Natural killer cell (primary cell): ENCODE data around the gene C14orf132. TPM values are rescaled to one million over a fixed set of nuclear protein-coding genes. Genes with fewer than 3 reads are reported as not detected.

Experiments
- ATAC-seq, 3 donors: fragments of 150-1000 bp in 2 of 3; fragments of 200-7000 bp in 1 of 3; cut with Tn5 transposase; 1 replicate in 1 of 3; 2 replicates in 2 of 3; pipeline ENCODE4 v1.10.0; 2021; ENCODE audit warnings: mild to moderate bottlenecking in 2 of 3, moderate library complexity in 2 of 3
- DNase-seq, 2 donors: peaks; one replicate each; pipeline versions ENCODE4 v3.0.0 to v3.0.0-alpha.2; 2013 to 2021; ENCODE audit warnings: mixed read lengths in 1 of 2
- H3K27ac ChIP-seq: one replicate; pipeline ENCODE4 v1.5.1; 2013; ENCODE audit warnings: mild to moderate bottlenecking, low read length
- H3K27me3 ChIP-seq: one replicate; pipeline ENCODE4 v1.6.1; 2013; ENCODE audit warnings: low read length; ENCODE audit not compliant: control insufficient read depth, insufficient read depth
- H3K36me3 ChIP-seq: one replicate; pipeline ENCODE4 v1.6.1; 2013; ENCODE audit warnings: low read length; ENCODE audit not compliant: control insufficient read depth, insufficient read depth
- H3K4me1 ChIP-seq: one replicate; pipeline ENCODE4 v1.6.1; 2013; ENCODE audit warnings: low read length; ENCODE audit not compliant: control insufficient read depth, insufficient read depth
- H3K4me3 ChIP-seq: one replicate; pipeline ENCODE4 v1.5.1; 2013; ENCODE audit warnings: low read length
- H3K9me3 ChIP-seq: one replicate; pipeline ENCODE4 v1.6.1; 2013; ENCODE audit warnings: low read length; ENCODE audit not compliant: control insufficient read depth, insufficient read depth
- H3K27ac Mint-ChIP-seq, 2 donors: one replicate each; pipeline ENCODE4 v1.8.0; 2022; ENCODE audit warnings: mild to moderate bottlenecking in 2 of 2, mixed read lengths in 2 of 2, moderate library complexity in 1 of 2
- H3K27me3 Mint-ChIP-seq, 2 donors: one replicate each; pipeline ENCODE4 v1.8.0; 2022; ENCODE audit warnings: low read depth in 2 of 2, mixed read lengths in 2 of 2
- H3K36me3 Mint-ChIP-seq: one replicate; pipeline ENCODE4 v1.8.0; 2022; ENCODE audit warnings: mixed read lengths
- H3K4me1 Mint-ChIP-seq, 2 donors: one replicate each; pipeline ENCODE4 v1.8.0; 2022; ENCODE audit warnings: mixed read lengths in 2 of 2
- H3K4me3 Mint-ChIP-seq: one replicate; pipeline ENCODE4 v1.8.0; 2022; ENCODE audit warnings: mild to moderate bottlenecking, moderate library complexity, mixed read lengths
- H3K9me3 Mint-ChIP-seq, 2 donors: one replicate each; pipeline ENCODE4 v1.8.0; 2022; ENCODE audit warnings: mixed read lengths in 2 of 2
- CTCF ChIP-seq: fragments of 200-600 bp; IDR thresholded peaks from one replicate; pipeline ENCODE4 v1.8.0; 2022; ENCODE audit warnings: antibody characterized with exemption
- WGBS: methylation state at CpG from one replicate; pipeline ENCODE4 v1.1.7; 2013; ENCODE audit warnings: missing lambda C conversion rate; ENCODE audit not compliant: insufficient coverage; 5-methylcytosine and 5-hydroxymethylcytosine counted together
- intact Hi-C: fragments of 100-400 bp; cut with micrococcal nuclease; formaldehyde crosslinking; loops from one replicate; pipeline ENCODE4 v1.14.2; 2022
- total RNA-seq, 4 donors: library from RNA; stranded (reverse); fragments of 120-200 nt in 1 of 4; gene quantifications; one replicate each; pipeline versions ENCODE4 v1.2.3 to v1.2.4, GENCODE V29; 2013 to 2022

Gene C14orf132
- total RNA-seq, 3 donors from 2014 or later (not counting 1 experiment from before 2014, with no cell fraction given): 0.07 to 0.23 TPM; not detected in 1

- Mint-ChIP-seq H3K4me1 (no peaks in the 10 kb centered on the region), H3K9me3 (peaks cover 0 to 2% of the 10 kb centered on the region in 2 donors), H3K27ac (no peak overlapping the region), H3K4me3 (no peak overlapping the region), H3K36me3 (no peaks in the 10 kb centered on the region), H3K27me3 (peaks cover 0 to 34% of the 10 kb centered on the region in 2 donors)
- Histone ChIP-seq H3K27ac (no peak overlapping the region), H3K27me3 (no peaks in the 10 kb centered on the region), H3K9me3 (no peaks in the 10 kb centered on the region), H3K4me3 (no peak overlapping the region), H3K36me3 (no peaks in the 10 kb centered on the region), H3K4me1 (no peaks in the 10 kb centered on the region)
- WGBS: 81% methylated on average over 5 of the region's 5 CpGs
- ATAC-seq (no peak), DNase-seq (no peak)
- no peak for TF ChIP-seq CTCF
- intact Hi-C loops: no loop called here
Observed at GRCh38 chr14:96140952-96141351, 101.8 kb downstream of the C14orf132 start.

Other genes with a start within 250 kb of the C14orf132 start
- gene TUNAR, start 162.5 kb upstream of the C14orf132 start, total RNA-seq: not detected
- gene BDKRB2, start 165.5 kb downstream of the C14orf132 start, total RNA-seq: not detected
- not detected for gene BDKRB1, start 216.8 kb downstream of the C14orf132 start, total RNA-seq